ENCODE data around the gene RNF146. TPM values are rescaled to one million over a fixed set of nuclear protein-coding genes. Genes with fewer than 3 reads are reported as not detected.
A peak's percentile ranks its signal among the peaks of the same experiment; 100 is the strongest.

Gene RNF146
- total and polyA plus RNA-seq, 2 of the 13 experiments (the other 11 are each of a cell fraction or from before 2014, with no cell fraction given) = 18.8 to 27.6 TPM

DNA sequence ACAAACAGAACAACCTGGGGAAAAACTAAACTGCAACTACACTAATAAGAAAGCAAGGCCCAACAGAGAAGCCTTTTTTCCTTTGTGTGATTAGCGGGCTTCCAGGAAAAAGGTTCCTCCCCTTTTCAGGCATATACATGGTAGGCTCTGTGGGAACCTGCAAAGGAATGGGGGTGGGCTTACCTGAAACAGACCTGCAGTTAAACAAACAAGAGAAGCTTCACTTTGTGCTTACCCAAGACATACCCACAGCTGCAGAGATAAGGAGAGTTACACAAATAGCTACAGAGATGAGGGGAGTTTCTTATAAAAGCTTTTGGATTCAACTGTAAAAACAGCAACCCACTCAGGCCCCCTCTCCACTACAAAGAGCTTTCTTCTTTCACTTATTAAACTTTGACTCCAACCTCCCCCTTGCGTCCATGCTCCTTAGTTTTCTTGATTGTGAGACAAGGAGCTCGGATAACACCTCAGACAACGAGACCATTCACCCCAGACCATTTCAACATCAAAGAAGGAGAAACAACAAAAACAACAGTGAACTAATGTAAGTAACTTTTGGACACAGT, 30.9 kb downstream of the RNF146 start (continued):
- TF ChIP-seq SP1 (IDR thresholded peaks at IDR 0.05) (no peak), SP1 (CRISPR knock-in tag; IDR thresholded peaks at IDR 0.05) (0 out of 2 replicates have a peak, but pooled peaks have one; percentile 12), ZNF746 (CRISPR knock-in tag; IDR thresholded peaks at IDR 0.05) (no peak), ZNF138 (CRISPR knock-in tag; IDR thresholded peaks at IDR 0.05; ENCODE audit: low read depth) (no peak), CBX2 (IDR thresholded peaks at IDR 0.05; ENCODE audit: low read depth, low read length) (no peak), CBX2 (CRISPR knock-in tag; IDR thresholded peaks at IDR 0.05; ENCODE audit: low read depth) (no peak), MAZ (IDR thresholded peaks at IDR 0.05; ENCODE audit: borderline replicate concordance, low read depth, low read length) (no peak), MAZ (CRISPR knock-in tag; IDR thresholded peaks at IDR 0.05; ENCODE audit: low read depth) (no peak), ATRX (CRISPR knock-in tag; IDR thresholded peaks at IDR 0.05; ENCODE audit: borderline replicate concordance) (no peak), SAP130 (CRISPR knock-in tag; IDR thresholded peaks at IDR 0.05; ENCODE audit: low read depth) (peak; percentile 15; the same call in 1 of the 2 replicates), ZNF124 (CRISPR knock-in tag; IDR thresholded peaks at IDR 0.05) (no peak), HOXD1 (CRISPR knock-in tag; IDR thresholded peaks at IDR 0.05) (no peak), ZBTB7B (CRISPR knock-in tag; IDR thresholded peaks at IDR 0.05) (0 out of 2 replicates have a peak, but pooled peaks have one; percentile 31), GZF1 (CRISPR knock-in tag; IDR thresholded peaks at IDR 0.05) (no peak), ZNF546 (CRISPR knock-in tag; conservative IDR thresholded peaks at IDR 0.05) (no peak), HNRNPH1 (optimal IDR thresholded peaks at IDR 0.05; ENCODE audit: low read depth, low read length) (no peak), PRPF4 (IDR thresholded peaks at IDR 0.05; ENCODE audit: low read depth, low read length, poor library complexity, severe bottlenecking) (no peak), ZNF350 (CRISPR knock-in tag; IDR thresholded peaks at IDR 0.05; ENCODE audit: borderline replicate concordance, low read depth) (no peak), HIVEP1 (CRISPR knock-in tag; IDR thresholded peaks at IDR 0.05) (no peak), SIN3B (IDR thresholded peaks at IDR 0.05; ENCODE audit: low read length) (no peak), MAF1 (CRISPR knock-in tag; IDR thresholded peaks at IDR 0.05; ENCODE audit: borderline replicate concordance) (no peak), KAT2B (IDR thresholded peaks at IDR 0.05; ENCODE audit: borderline replicate concordance, low read depth, low read length) (no peak), ZBTB21 (CRISPR knock-in tag; IDR thresholded peaks at IDR 0.05) (no peak), SOX5 (CRISPR knock-in tag; IDR thresholded peaks at IDR 0.05; ENCODE audit: borderline replicate concordance) (no peak; the same call in 1 of the 2 replicates), POLR2G (IDR thresholded peaks at IDR 0.05; ENCODE audit: low read depth, low read length) (no peak)
- TF ChIP-seq, protein P1, sequence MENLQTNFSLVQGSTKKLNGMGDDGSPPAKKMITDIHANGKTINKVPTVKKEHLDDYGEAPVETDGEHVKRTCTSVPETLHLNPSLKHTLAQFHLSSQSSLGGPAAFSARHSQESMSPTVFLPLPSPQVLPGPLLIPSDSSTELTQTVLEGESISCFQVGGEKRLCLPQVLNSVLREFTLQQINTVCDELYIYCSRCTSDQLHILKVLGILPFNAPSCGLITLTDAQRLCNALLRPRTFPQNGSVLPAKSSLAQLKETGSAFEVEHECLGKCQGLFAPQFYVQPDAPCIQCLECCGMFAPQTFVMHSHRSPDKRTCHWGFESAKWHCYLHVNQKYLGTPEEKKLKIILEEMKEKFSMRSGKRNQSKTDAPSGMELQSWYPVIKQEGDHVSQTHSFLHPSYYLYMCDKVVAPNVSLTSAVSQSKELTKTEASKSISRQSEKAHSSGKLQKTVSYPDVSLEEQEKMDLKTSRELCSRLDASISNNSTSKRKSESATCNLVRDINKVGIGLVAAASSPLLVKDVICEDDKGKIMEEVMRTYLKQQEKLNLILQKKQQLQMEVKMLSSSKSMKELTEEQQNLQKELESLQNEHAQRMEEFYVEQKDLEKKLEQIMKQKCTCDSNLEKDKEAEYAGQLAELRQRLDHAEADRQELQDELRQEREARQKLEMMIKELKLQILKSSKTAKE (CRISPR knock-in tag; IDR thresholded peaks at IDR 0.05; ENCODE audit: borderline replicate concordance) = peak; percentile 43; the same call in 1 of the 2 replicates
- TF ChIP-seq, protein P2, sequence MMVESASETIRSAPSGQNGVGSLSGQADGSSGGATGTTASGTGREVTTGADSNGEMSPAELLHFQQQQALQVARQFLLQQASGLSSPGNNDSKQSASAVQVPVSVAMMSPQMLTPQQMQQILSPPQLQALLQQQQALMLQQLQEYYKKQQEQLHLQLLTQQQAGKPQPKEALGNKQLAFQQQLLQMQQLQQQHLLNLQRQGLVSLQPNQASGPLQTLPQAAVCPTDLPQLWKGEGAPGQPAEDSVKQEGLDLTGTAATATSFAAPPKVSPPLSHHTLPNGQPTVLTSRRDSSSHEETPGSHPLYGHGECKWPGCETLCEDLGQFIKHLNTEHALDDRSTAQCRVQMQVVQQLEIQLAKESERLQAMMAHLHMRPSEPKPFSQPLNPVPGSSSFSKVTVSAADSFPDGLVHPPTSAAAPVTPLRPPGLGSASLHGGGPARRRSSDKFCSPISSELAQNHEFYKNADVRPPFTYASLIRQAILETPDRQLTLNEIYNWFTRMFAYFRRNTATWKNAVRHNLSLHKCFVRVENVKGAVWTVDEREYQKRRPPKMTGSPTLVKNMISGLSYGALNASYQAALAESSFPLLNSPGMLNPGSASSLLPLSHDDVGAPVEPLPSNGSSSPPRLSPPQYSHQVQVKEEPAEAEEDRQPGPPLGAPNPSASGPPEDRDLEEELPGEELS (CRISPR knock-in tag; IDR thresholded peaks at IDR 0.05) = peak; percentile 39
- TF ChIP-seq, protein P3, sequence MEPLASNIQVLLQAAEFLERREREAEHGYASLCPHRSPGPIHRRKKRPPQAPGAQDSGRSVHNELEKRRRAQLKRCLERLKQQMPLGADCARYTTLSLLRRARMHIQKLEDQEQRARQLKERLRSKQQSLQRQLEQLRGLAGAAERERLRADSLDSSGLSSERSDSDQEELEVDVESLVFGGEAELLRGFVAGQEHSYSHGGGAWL (CRISPR knock-in tag; IDR thresholded peaks at IDR 0.05) = no peak
